Measurements from ENCODE around the gene PSMA4.
"Not testable (repeated sequence)": the region's sequence is repeated elsewhere in the genome, so short reads cannot be mapped to it uniquely, and the experiment has no call there.

DNA sequence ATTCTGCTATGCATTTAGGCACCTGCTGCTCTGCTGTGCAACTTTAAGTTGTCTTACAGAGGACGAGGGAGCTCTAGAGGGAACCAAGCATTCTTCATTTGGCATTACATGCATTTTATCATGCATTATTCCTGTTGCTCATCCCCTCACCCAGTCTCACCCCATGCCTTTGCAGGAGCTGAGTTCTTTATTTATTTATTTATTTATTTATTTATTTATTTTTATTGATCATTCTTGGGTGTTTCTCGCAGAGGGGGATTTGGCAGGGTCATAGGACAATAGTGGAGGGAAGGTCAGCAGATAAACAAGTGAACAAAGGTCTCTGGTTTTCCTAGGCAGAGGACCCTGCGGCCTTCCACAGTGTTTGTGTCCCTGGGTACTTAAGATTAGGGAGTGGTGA lies 20.2 kb upstream of the PSMA4 start:
- TF ChIP-seq EZH2 (IDR thresholded peaks at IDR 0.05; ENCODE audit: low read depth, unreplicated experiment); ZNF462 (CRISPR knock-in tag; IDR thresholded peaks at IDR 0.05); POLR2AphosphoS5 (IDR thresholded peaks at IDR 0.05; ENCODE audit: low read depth); STAT1 (IDR thresholded peaks at IDR 0.05; ENCODE audit: unreplicated experiment); JUNB (IDR thresholded peaks at IDR 0.05; ENCODE audit: unreplicated experiment); EZH2phosphoT487 (IDR thresholded peaks at IDR 0.05; ENCODE audit: unreplicated experiment); CREB1 (CRISPR knock-in tag; IDR thresholded peaks at IDR 0.05; ENCODE audit: low read depth); ZNF331 (CRISPR knock-in tag; IDR thresholded peaks at IDR 0.05; ENCODE audit: low read depth): not testable (repeated sequence)
- TF ChIP-seq, protein P1, sequence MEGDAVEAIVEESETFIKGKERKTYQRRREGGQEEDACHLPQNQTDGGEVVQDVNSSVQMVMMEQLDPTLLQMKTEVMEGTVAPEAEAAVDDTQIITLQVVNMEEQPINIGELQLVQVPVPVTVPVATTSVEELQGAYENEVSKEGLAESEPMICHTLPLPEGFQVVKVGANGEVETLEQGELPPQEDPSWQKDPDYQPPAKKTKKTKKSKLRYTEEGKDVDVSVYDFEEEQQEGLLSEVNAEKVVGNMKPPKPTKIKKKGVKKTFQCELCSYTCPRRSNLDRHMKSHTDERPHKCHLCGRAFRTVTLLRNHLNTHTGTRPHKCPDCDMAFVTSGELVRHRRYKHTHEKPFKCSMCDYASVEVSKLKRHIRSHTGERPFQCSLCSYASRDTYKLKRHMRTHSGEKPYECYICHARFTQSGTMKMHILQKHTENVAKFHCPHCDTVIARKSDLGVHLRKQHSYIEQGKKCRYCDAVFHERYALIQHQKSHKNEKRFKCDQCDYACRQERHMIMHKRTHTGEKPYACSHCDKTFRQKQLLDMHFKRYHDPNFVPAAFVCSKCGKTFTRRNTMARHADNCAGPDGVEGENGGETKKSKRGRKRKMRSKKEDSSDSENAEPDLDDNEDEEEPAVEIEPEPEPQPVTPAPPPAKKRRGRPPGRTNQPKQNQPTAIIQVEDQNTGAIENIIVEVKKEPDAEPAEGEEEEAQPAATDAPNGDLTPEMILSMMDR (conservative IDR thresholded peaks at IDR 0.05; ENCODE audit: low read depth in 2 of 2) = not testable (repeated sequence)
- TF ChIP-seq, protein P2, sequence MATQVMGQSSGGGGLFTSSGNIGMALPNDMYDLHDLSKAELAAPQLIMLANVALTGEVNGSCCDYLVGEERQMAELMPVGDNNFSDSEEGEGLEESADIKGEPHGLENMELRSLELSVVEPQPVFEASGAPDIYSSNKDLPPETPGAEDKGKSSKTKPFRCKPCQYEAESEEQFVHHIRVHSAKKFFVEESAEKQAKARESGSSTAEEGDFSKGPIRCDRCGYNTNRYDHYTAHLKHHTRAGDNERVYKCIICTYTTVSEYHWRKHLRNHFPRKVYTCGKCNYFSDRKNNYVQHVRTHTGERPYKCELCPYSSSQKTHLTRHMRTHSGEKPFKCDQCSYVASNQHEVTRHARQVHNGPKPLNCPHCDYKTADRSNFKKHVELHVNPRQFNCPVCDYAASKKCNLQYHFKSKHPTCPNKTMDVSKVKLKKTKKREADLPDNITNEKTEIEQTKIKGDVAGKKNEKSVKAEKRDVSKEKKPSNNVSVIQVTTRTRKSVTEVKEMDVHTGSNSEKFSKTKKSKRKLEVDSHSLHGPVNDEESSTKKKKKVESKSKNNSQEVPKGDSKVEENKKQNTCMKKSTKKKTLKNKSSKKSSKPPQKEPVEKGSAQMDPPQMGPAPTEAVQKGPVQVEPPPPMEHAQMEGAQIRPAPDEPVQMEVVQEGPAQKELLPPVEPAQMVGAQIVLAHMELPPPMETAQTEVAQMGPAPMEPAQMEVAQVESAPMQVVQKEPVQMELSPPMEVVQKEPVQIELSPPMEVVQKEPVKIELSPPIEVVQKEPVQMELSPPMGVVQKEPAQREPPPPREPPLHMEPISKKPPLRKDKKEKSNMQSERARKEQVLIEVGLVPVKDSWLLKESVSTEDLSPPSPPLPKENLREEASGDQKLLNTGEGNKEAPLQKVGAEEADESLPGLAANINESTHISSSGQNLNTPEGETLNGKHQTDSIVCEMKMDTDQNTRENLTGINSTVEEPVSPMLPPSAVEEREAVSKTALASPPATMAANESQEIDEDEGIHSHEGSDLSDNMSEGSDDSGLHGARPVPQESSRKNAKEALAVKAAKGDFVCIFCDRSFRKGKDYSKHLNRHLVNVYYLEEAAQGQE (IDR thresholded peaks at IDR 0.05; ENCODE audit: unreplicated experiment) = not testable (repeated sequence)
